ENCODE results near the gene FRAT2. TPM values are rescaled to one million over a fixed set of nuclear protein-coding genes. Genes with fewer than 3 reads are reported as not detected.

Gene FRAT2
- total and polyA plus RNA-seq, 10 of the 15 experiments (the other 5 are each of a cell fraction or from before 2014, with no cell fraction given): 0.69 to 5.9 (median 3.8) TPM

GRCh38 chr10:97380516-97380915, 46.0 kb upstream of the FRAT2 start (continued):
- no peak for TF ChIP-seq CUX1 (IDR thresholded peaks at IDR 0.05; ENCODE audit: insufficient replicate concordance, low read depth, low read length)
- no peak for TF ChIP-seq PAX8 (IDR thresholded peaks at IDR 0.05)
- TF ChIP-seq ZBTB40 (IDR thresholded peaks at IDR 0.05; ENCODE audit: borderline replicate concordance): no peak
- TF ChIP-seq CTCF (IDR thresholded peaks at IDR 0.05 in 2 of 3, conservative IDR thresholded peaks at IDR 0.05 in 1 of 3; ENCODE audit: control insufficient read depth in 2 of 3, extremely low read depth in 1 of 3, insufficient read depth in 1 of 3, low read depth in 3 of 3, low read length in 3 of 3): no peak
- TF ChIP-seq MEF2B (IDR thresholded peaks at IDR 0.05; ENCODE audit: partially characterized antibody, poor library complexity, severe bottlenecking): no peak
